ENCODE data around the gene NAPA.

NAPA gene

GRCh38 chr19:47514869-47515588, at the start of gene NAPA:
NAPA (minus strand) TSS chr19:47515063; CDS start chr19:47514940, 123 bp downstream.
- in situ Hi-C loops (cut with HindIII; ENCODE audit: low sequenced_read_pairs), result no loop called here

- in situ Hi-C loops (cut with HindIII; ENCODE audit: low sequenced_read_pairs), result no loop called here
Measured at GRCh38 chr19:47564081-47564480, 49.2 kb upstream of the NAPA start.

GRCh38 chr19:47561440-47562057, 46.7 kb upstream of the NAPA start:
- in situ Hi-C loops (cut with HindIII; ENCODE audit: low sequenced_read_pairs), result no loop called here

DNA sequence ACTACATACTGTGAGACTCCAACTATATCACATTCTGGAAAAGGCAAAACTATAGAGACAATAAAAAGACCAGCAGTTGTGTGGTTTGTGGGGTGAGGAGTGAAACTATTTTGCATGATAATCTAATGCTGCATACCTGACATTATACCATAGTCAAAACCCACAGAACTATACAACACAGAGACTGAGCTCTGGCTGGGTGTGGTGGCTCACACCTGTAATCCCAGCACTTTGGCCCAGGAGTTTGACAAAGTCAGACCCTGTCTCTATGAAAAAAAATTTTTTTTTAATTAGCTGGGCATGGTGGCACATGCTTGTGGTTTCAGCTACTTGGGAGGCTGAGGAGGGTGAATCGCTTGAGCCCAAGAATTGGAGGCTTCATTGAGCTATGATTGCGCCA, 46.1 kb upstream of the NAPA start:
- in situ Hi-C loops (cut with HindIII; ENCODE audit: low sequenced_read_pairs), result no loop called here

DNA sequence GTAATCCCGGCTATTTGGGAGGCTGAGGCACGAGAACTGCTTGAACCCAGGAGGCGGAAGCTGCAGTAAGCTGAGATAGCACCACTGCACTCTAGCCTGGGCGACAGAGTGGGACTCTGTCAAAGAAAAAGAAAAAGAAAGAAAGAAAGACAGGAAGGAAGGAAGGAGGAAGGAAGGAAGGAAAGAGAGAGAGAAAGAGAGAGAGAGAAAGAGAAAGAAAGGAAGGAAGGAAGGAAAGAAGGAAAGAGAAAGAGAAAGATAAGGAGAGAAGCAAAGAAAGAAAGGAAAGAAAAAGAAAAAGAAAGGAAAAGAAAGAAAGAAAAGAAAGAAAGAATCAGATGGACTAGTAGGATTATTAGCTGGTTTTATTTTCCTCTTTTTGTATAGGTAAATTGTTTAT, 35.3 kb upstream of the NAPA start:
- in situ Hi-C loops (cut with HindIII; ENCODE audit: low sequenced_read_pairs), result no loop called here

DNA sequence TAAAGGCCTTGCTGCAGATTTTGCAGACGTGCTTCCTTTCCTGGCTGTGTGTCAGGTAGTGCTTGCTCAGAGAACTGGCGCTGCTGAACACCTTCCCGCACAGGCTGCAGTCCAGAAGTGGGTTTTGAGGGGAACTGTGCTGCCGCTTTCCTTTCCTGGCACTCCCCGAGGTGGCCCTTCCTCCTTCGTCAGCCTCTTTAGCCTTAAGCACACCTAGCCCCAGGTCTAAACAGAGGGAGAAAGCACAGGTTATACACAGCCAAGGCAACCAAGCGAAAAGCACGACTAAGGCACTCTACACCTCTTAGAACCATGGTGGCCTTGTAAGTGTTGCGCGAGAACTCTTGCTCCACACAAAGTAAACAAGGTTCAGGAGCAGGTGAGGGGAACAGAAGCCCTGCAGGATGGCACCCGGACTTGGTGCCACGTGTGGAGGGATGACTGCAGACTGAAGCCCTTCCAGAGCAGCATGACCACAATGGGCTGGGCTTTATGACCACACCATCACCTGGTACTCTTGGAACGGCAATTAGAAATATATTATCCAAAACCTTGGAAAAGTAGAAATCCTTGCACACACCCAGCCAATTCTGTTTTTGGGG, 34.5 kb upstream of the NAPA start:
- in situ Hi-C loops (cut with HindIII; ENCODE audit: low sequenced_read_pairs), result no loop called here

GRCh38 chr19:47547199-47547598, 32.3 kb upstream of the NAPA start:
- in situ Hi-C loops (cut with HindIII; ENCODE audit: low sequenced_read_pairs), result no loop called here

DNA sequence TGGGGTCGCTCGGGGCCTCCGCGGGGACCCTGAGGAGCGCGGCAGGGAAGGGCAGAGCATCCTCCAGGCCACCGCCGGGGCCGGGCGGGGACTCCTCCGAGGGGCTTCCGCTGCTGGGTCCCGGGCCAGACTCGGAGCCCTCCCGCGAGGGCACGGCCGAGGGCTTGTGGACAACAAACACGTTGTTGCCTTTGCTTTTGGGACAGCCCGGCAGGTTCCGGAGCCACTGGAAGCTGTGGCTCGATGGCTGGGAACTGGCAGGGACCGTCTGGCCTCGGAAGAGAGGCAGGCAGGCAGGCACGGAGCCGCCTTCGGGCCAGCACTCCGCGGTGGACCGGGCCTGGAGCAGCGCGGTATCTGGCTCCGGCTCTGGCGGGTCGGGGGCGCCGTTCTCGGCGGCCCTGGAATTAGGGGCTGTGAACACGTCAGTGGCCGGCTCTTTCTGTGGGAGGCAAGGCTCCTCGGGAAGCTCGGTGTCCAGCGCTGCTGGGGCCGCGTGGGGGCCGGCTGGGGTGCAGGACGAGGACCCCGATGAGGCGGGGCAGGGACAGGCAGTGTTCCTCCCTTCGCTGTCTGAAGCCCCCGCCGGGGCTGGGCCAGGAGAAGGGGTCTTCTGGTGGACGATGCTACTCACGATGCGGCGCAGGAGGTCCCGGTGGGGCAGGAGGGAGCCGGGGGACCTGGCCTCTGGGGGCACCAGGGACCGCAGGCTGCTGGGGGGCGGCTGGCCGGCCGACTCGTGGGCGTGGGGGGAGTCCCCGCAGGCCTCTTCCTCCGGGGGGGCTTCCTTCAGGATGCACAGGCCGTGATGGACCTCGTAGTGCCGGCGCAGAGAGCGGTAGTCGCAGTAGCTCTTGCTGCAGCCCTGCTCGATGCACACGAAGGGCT, 30.4 kb upstream of the NAPA start:
- in situ Hi-C loops (cut with HindIII; ENCODE audit: low sequenced_read_pairs), result no loop called here

DNA sequence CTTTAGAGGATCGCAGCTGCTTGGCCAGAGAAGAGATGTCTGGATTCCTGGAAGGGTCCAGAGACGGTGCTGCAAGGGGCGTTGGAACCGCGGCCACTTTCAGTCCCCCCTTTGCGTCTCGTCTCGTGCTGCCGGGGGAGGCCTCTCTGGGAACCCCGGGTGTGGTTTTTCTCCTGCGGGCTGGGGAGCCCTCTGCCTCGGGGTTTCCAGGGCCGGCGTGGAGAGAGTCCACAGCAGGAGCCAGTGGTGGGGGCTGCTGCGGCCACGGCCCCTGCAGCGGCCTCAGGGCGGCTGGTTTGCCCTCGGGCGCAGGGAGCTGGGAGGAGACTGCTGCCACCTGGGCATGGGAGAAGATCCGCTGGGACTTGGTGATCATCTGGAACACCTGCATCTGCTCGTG, 29.6 kb upstream of the NAPA start:
- in situ Hi-C loops (cut with HindIII; ENCODE audit: low sequenced_read_pairs), result no loop called here

DNA sequence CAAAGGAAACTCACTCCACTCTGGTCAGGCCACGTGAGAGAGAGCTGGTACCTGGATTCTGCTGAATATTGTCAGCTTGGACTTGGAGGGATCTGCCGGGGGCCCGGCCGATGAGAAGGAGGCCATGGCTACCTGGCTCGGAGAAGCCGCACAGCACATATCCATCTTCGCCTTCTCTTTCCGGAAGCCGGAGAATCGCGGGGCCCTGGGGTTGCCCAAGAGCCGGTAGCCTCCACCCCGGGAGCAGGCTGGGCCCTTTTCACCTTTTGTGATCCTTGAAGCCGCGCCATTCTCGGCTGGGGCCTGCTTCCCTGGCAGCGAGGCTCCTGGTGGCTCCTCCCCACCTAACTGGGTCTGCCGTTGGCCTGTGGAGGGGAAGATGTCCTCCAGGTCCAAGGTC, 29.2 kb upstream of the NAPA start:
- in situ Hi-C loops (cut with HindIII; ENCODE audit: low sequenced_read_pairs), result no loop called here

DNA sequence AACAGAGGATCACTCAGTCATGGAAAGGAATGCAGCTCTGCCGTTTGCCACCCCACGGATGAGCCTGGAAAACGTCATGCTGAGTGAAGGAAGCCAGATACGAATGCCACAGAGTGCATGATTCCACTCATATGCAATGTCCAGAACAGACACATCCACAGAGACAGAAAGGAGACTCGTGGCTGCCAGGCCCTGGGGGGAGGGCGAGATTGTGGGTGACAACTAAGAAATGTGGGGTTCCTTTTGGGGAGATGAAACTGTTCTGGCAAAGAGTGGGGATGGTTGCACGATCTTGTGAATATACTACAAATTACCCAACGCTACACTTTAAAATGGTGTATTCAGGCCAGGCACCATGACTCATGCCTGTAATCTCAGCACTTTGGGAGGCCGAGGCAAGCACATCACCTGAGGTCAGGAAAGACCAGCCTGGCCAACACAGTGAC, 27.2 kb upstream of the NAPA start:
- in situ Hi-C loops (cut with HindIII; ENCODE audit: low sequenced_read_pairs), result no loop called here

- in situ Hi-C loops (cut with HindIII; ENCODE audit: low sequenced_read_pairs), result no loop called here
Measured at GRCh38 chr19:47541518-47541917, 26.7 kb upstream of the NAPA start.

DNA sequence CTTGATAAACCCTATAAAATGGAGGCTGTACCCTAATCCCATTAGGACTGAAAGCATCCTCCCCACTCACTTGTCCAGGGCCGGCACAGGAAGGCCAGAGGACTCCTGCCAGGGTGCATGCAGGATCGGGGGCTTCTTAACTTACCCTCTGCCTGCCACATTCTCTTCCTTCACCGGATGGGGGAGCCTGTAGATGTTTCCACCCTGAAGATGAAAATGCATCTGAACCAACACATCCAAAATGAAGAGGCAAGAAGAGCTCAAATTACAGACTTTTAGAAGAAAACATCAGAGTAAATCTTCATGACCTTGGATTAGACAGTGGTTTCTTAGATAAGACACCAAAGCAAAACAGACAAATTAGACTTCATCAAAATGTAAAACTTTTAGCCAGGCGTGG, 25.9 kb upstream of the NAPA start:
- in situ Hi-C loops (cut with HindIII; ENCODE audit: low sequenced_read_pairs), result no loop called here

GRCh38 chr19:47539747-47540311, 25.0 kb upstream of the NAPA start:
- in situ Hi-C loops (cut with HindIII; ENCODE audit: low sequenced_read_pairs), result no loop called here

DNA sequence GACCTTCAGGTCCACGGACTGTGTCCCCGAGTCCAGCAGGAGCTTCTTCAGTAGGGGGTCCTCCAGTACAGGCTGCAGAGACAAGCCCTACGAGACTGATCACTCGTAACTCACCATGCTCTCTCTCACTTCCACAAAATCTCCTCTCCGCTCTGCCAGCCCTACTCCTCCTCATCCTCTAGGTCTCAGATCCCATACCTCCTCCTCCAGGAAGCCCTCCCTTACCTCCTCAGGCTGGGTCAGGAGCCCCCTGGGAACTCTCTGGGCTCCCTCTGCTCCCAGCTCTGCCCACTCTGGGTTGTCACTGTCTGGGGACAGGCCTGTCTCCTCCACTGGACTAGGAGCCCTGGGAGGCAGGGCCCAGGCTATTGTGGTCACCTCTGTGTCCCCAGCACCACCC, 23.9 kb upstream of the NAPA start:
- in situ Hi-C loops (cut with HindIII; ENCODE audit: low sequenced_read_pairs), result no loop called here

DNA sequence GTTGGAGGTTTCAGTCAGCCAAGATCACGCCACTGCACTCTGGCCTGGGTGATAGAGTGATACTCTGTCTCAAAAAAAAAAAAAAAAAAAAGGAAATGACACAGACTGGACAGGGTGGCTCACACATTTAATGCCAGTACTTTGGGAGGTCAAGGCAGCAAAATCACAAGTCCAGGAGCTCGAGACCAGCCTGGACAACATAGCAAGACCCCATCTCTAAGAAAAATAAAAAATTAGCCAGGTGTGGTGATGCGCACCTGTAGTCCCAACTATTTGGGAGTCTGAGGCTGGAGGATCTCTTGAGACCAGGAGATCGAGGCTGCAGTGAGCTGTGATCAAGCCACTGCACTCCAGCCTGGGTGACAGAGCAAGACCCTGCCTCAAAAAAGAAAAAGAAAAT, 22.6 kb upstream of the NAPA start:
- in situ Hi-C loops (cut with HindIII; ENCODE audit: low sequenced_read_pairs), result no loop called here

GRCh38 chr19:47534628-47535027, 19.8 kb upstream of the NAPA start:
- in situ Hi-C loops (cut with HindIII; ENCODE audit: low sequenced_read_pairs), result no loop called here

DNA sequence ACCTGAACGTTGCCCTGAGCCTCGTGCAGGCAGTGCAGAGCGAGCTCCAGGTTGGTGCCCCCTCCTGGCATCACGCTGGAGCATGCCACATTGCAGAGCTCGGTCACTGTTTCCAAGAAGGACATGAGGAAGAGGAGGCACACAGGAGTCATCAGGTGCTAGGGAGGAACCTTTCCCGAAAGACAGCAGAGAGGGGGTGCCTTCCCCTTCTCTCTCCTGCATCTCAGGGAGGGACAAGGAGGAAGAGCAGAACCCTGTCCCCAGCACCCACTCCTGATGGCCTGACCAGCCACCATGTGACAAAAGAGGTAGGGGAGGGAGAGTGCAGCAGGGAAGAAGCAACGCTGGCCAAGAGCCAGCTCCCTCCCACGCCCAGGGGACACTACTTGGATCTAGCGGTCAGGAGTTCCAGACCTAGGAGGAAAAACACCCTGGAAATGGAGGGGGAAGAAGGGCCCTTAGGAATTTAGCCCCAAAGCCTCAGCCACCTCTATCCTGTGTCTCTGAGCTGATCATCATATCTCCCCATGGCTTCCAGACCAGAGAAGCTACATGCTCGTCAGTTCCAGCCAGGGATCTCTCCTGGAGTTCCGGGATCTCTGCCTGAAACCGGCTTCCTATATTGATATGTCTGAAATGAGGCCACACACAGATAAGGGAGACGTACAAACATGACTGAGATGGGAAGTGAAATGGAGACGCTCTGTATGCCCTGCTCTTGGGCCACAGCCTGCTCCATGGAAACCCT, 17.0 kb upstream of the NAPA start:
- in situ Hi-C loops (cut with HindIII; ENCODE audit: low sequenced_read_pairs), result no loop called here

DNA sequence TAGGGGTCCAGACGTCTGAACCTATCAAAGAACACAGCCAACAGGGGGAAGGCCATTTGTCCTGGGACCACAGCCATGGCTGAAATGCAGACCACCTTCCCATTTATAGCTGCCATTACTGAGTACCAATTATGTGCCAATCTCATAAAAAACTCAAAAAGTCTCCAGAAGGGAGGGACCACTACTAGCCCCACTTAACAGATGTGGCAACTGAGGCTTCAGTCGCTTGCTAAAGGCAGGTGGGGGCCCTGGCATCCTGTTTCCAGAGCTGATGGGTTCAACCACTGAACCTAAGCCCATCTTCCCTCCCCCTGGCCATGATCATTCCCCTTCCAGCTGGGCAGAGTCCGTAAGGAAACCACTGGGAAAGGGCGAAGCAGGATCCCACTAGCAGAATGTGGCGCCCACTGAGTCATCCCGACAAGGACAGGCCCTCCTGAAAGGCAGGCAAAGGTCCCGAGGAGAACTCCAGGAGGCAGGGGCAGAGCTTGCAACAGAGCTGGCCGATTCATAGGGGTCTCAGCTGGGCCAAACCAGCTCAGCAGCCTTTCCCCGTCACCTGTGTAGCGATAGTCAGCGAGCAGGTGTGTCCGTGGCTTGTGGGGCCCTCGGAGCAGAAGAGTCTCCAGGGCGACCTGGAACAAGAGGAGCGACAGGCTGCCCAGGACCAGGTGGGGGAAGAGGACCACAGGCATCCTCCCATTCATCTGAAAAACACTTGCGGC, 14.3 kb upstream of the NAPA start:
- in situ Hi-C loops (cut with HindIII; ENCODE audit: low sequenced_read_pairs), result no loop called here

- in situ Hi-C loops (cut with HindIII; ENCODE audit: low sequenced_read_pairs), result no loop called here
Measured at GRCh38 chr19:47526798-47527197, 11.9 kb upstream of the NAPA start.

Measured in endothelial cell of hepatic sinusoid (primary cell).